ENCODE results near the gene ADNP2. TPM values are rescaled to one million over a fixed set of nuclear protein-coding genes. Genes with fewer than 3 reads are reported as not detected.

The ADNP2 gene
- total and polyA plus RNA-seq, 2 donors from 2014 or later, result 6.0 to 21.1 TPM

DNA sequence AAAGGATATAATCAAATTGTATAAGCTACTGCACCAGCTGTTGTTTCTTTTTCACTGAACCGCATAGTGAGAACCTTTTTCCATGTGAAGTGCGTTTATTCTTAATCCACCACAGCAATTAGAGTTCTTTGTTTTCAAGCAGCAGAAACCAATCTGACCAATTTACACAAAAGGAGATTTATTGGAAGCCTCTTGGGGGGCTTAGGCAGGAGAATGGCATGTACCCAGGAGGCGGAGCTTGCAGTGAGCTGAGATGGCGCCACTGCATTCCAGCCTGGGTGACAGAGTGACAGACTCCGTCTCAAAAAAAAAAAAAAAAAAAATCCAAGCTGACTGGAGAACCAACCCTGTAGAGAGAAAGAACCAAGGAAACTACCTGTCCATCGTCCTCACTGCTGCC, 10.0 kb downstream of the ADNP2 start:
- FAIRE-seq (no peak), DNase-seq (no peak)
- H3K27ac ChIP-seq (ENCODE audit: low read depth in 2 of 2, low read length in 2 of 2), result no peak overlapping the region
- H3K27me3 ChIP-seq (ENCODE audit: control insufficient read depth, insufficient read depth, low read length), result no peaks in the 10 kb centered on the region
- peaks cover 2 to 7% (median 3%) of the 10 kb centered on the region in 3 donors for H3K36me3 ChIP-seq (ENCODE audit: control insufficient read depth in 2 of 3, insufficient read depth in 3 of 3, low read length in 3 of 3)
- TF ChIP-seq, protein P1, sequence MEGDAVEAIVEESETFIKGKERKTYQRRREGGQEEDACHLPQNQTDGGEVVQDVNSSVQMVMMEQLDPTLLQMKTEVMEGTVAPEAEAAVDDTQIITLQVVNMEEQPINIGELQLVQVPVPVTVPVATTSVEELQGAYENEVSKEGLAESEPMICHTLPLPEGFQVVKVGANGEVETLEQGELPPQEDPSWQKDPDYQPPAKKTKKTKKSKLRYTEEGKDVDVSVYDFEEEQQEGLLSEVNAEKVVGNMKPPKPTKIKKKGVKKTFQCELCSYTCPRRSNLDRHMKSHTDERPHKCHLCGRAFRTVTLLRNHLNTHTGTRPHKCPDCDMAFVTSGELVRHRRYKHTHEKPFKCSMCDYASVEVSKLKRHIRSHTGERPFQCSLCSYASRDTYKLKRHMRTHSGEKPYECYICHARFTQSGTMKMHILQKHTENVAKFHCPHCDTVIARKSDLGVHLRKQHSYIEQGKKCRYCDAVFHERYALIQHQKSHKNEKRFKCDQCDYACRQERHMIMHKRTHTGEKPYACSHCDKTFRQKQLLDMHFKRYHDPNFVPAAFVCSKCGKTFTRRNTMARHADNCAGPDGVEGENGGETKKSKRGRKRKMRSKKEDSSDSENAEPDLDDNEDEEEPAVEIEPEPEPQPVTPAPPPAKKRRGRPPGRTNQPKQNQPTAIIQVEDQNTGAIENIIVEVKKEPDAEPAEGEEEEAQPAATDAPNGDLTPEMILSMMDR (IDR thresholded peaks at IDR 0.05; ENCODE audit: borderline replicate concordance, extremely low read depth, insufficient read depth), result no peak
- H3K9ac ChIP-seq (ENCODE audit: low read length in 3 of 3), result no peak overlapping the region
- no peaks in the 10 kb centered on the region for H3K9me3 ChIP-seq (ENCODE audit: control insufficient read depth in 2 of 3, insufficient read depth in 1 of 3, low read length in 3 of 3)
- H3K4me1 ChIP-seq (ENCODE audit: control insufficient read depth in 2 of 3, insufficient read depth in 2 of 3, low read depth in 1 of 3, low read length in 3 of 3), result peaks cover 0 to 5% (median 4%) of the 10 kb centered on the region in 3 donors
- intact Hi-C loops (cut with DNase I), result no loop called here
- H3K4me3 ChIP-seq (ENCODE audit: low read length in 3 of 3), result no peak overlapping the region

DNA sequence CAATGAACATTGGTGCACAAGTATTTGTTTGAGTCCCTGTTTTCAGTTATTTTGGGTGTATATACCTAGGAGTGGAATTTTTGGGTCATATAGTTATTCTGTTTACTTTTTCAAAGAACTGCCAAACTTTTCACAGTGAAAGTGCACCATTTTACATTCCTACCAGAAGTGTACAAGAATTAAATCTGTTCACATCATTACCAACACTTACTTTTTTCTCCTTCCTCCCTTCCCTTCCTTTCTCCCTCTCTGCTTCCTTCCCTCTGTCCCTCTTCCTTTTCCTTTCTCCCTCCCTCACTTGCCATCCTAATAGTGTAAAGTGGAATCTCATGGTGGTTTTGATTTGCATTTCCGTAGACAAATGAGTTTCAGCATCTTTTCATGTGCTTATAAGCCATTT, 11.9 kb downstream of the ADNP2 start:
- no peak overlapping the region for H3K9ac ChIP-seq (ENCODE audit: low read length in 3 of 3)
- H3K36me3 ChIP-seq (ENCODE audit: control insufficient read depth in 2 of 3, insufficient read depth in 3 of 3, low read length in 3 of 3), result peaks cover 2 to 7% (median 3%) of the 10 kb centered on the region in 3 donors
- no peak for DNase-seq
- H3K9me3 ChIP-seq (ENCODE audit: control insufficient read depth in 2 of 3, insufficient read depth in 1 of 3, low read length in 3 of 3), result no peaks in the 10 kb centered on the region
- intact Hi-C loops (cut with DNase I), result no loop called here
- no peak overlapping the region for H3K4me3 ChIP-seq (ENCODE audit: low read length in 3 of 3)
- H3K4me1 ChIP-seq (ENCODE audit: control insufficient read depth in 2 of 3, insufficient read depth in 2 of 3, low read depth in 1 of 3, low read length in 3 of 3), result no peaks in the 10 kb centered on the region
- H3K27me3 ChIP-seq (ENCODE audit: control insufficient read depth, insufficient read depth, low read length), result no peaks in the 10 kb centered on the region
- no peak overlapping the region for H3K27ac ChIP-seq (ENCODE audit: low read depth in 2 of 2, low read length in 2 of 2)
- TF ChIP-seq, protein P1 (IDR thresholded peaks at IDR 0.05; ENCODE audit: borderline replicate concordance, extremely low read depth, insufficient read depth), result no peak
- FAIRE-seq, result no peak

DNA sequence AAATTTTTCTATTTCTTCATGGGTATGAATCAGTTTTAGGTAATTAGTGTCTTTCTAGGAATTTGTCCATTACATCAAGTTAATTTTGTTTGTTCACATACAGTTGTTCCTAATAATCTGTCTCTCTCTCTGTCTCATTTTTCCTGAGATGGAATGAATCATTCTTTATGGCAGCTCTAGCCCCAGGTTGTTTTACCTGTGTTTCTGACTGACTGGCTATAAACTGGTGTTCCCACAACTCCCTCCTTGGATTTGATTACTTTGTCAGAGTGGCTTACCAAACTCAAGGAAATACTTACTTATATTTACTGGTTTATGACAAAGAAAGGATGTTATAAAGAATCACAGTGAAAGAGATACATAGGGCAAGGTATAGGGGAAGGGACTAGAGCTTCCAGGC, 15.1 kb downstream of the ADNP2 start:
- no peak overlapping the region for H3K4me3 ChIP-seq (ENCODE audit: low read length in 3 of 3)
- H3K36me3 ChIP-seq (ENCODE audit: control insufficient read depth in 2 of 3, insufficient read depth in 3 of 3, low read length in 3 of 3), result peaks cover 0 to 7% (median 0%) of the 10 kb centered on the region in 3 donors
- no peak overlapping the region for H3K27ac ChIP-seq (ENCODE audit: low read depth in 2 of 2, low read length in 2 of 2)
- no peaks in the 10 kb centered on the region for H3K9me3 ChIP-seq (ENCODE audit: control insufficient read depth in 2 of 3, insufficient read depth in 1 of 3, low read length in 3 of 3)
- DNase-seq (no peak), FAIRE-seq (no peak)
- TF ChIP-seq, protein P1 (IDR thresholded peaks at IDR 0.05; ENCODE audit: borderline replicate concordance, extremely low read depth, insufficient read depth), result no peak
- H3K4me1 ChIP-seq (ENCODE audit: control insufficient read depth in 2 of 3, insufficient read depth in 2 of 3, low read depth in 1 of 3, low read length in 3 of 3), result no peaks in the 10 kb centered on the region
- no peak overlapping the region for H3K9ac ChIP-seq (ENCODE audit: low read length in 3 of 3)
- intact Hi-C loops (cut with DNase I), result no loop called here
- H3K27me3 ChIP-seq (ENCODE audit: control insufficient read depth, insufficient read depth, low read length), result no peaks in the 10 kb centered on the region

DNA sequence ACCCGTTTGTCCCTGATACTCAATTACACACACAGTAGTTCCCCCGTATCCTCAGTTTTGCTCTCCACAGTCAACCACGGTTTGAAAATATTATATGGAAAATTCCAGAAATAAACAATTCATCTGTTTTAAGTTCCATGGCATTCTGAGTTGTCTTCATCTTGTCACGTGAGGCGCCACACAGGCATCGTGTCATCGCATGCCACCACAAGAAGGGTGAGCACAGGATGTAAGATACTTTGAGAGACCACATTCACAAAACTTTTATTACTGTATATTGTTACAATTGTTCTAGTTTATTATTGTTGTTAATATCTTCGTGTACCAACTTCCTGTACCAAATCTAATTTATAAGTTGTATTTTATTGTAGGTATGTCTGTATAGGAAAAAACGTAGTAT, 17.7 kb downstream of the ADNP2 start:
- TF ChIP-seq, protein P1 (IDR thresholded peaks at IDR 0.05; ENCODE audit: borderline replicate concordance, extremely low read depth, insufficient read depth), result no peak
- Histone ChIP-seq H3K27ac (ENCODE audit: low read depth in 2 of 2, low read length in 2 of 2) (no peak overlapping the region), H3K4me3 (ENCODE audit: low read length in 3 of 3) (no peak overlapping the region), H3K9me3 (ENCODE audit: control insufficient read depth in 2 of 3, insufficient read depth in 1 of 3, low read length in 3 of 3) (no peaks in the 10 kb centered on the region), H3K36me3 (ENCODE audit: control insufficient read depth in 2 of 3, insufficient read depth in 3 of 3, low read length in 3 of 3) (peaks cover 0 to under 1% (median 0%) of the 10 kb centered on the region in 3 donors), H3K4me1 (ENCODE audit: control insufficient read depth in 2 of 3, insufficient read depth in 2 of 3, low read depth in 1 of 3, low read length in 3 of 3) (no peaks in the 10 kb centered on the region), H3K9ac (ENCODE audit: low read length in 3 of 3) (no peak overlapping the region), H3K27me3 (ENCODE audit: control insufficient read depth, insufficient read depth, low read length) (no peaks in the 10 kb centered on the region)
- FAIRE-seq (no peak), DNase-seq (no peak)
- intact Hi-C loops (cut with DNase I), result no loop called here
